GM19099 (cell line): ENCODE measurements around the gene SMYD5.
A peak's percentile ranks its signal among the peaks of the same experiment; 100 is the strongest.

Experiments
- POLR2A ChIP-seq: IDR thresholded peaks from 3 replicates; pipeline ENCODE4 v1.6.1; 2011; ENCODE audit warnings: low read depth; ENCODE audit not compliant: insufficient read length; ENCODE audit errors: extremely low read depth

Gene SMYD5

DNA sequence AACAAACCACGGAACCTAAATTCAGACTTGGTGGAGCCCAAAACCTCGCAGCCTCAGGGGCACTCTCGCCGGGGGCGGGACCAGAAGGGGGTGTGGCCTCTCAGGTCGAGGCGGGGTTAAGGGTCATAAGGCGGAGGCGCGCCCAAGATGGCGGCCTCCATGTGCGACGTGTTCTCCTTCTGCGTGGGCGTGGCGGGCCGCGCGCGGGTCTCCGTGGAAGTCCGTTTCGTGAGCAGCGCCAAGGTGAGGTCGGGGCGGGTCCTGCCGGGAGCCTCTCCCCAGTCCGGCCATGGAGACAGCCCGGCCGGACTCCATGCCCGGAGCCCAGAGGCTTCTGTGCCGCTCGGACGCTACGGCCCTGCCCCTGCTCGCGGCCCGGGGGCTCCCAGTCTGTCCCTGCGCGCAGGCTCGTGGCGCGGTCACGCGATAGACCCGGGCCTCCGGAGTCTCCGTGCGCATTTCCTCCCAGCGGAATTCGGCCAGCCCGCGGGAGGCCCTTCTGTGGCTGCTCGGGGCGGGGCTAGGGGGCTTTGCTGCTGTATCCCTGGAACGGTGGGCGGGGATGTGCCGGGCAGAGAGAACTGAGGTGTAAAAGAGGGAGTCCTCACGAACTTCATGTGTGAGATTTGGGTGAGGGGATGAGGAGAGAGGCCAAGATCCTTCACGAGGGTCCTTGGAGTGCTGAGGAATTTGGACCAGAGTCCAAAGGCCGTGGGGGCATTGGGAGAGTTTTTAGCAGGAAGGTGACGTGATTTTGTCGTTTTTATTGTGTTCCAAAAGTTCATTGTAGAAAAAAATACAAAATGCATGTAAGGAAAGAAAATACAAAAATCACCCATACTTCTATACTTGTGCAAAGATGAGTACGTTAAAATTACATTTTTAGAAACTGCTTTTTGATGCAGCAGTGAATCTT, at the start of gene SMYD5:
Gene SMYD5, plus strand, starts transcription at position 126 of the 916 bp plus-strand sequence. Its CDS starts 22 bp downstream, at position 148.
- peak; percentile 77 for TF ChIP-seq POLR2A

DNA sequence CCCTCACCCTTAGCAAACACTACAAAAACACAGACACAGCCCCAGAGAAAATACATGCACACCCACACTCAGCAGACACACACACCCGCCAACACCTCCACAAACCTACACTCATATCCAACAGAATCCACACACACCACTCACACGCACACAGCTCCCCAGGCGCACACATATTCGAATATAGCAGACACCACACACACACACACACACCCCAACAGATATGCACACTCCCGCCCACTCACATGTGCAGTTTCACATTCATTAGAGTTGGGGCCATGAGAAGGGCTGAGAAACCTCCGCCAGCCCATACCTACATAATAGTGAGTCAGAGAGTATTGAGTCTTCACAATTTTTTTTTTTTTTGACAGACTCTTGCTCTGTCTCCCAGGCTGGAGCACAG, 41.1 kb upstream of the SMYD5 start:
- TF ChIP-seq POLR2A: no peak

DNA sequence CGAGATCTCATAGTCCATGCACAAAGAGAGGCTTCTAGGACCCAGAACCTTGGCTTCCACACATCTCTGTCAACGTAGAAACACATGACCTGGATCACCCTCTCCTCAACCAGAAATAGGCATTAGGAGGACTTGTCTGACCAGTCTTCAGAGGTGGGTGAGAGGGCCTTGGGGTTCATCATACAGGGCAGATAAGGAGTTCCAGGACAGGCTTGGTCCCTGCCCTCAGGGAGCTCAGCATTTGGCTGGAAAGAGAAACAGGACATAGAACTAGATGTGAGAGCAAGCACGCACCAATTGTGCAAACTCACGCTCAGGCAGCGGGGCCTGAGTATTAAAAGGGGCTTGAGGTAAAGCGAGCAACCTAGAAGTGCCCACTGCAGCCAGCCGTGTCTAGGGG, 40.3 kb upstream of the SMYD5 start:
- no peak for TF ChIP-seq POLR2A

DNA sequence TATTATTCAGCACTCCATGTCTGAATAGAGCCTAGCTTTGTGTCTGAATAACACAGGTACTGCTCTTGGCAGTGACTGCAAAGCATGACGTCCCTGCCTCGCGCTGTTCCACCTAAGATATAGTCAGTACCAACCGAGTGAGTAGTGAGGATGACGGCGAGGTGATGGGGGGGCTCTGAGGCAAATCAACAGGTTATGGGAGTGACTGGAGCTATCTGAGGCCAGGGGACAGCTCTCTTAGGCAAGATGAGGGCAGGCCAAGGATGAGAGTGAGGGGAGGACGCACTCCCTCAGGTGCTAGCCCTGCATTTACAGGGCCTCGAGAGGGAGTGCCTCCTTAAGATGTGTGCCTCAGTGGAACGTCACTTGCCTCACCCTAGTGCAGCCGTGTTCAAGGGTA, 39.8 kb upstream of the SMYD5 start:
- TF ChIP-seq POLR2A: no peak

DNA sequence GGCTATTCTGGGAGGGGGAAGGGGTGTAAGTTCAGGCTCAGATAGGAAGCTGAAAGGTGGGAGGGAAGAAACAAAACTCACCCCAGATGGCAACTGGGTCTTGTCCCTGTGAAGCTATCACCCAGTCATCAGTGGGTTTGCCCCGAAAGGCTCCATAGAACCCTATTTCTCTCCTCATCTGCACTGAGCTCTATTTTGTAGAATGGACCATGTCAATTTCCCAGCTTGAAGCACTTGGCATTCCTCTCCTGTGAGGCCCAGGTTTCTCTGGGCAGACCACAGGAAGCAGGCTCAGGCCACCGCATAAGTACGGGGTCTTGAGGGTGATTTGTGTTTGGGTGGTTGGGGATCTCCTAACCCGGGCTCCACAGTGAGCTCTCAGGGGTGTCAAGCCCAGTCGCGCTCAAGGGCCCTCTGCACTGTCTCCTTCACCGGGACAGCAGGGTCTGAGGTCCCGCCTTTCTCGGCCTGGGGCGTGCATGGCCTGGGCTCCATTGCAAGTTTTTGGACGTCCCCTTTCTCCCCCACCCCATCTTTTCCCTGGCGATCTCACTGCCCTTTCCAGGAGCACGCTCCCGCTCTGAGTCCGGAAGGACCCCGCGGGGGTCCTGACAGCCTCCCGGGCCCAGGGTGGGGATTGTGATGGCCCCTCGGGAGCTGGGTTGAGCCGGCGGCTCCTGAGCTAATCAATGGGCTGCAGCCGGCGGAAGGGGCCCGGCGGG, 38.9 kb upstream of the SMYD5 start:
- no peak for TF ChIP-seq POLR2A

DNA sequence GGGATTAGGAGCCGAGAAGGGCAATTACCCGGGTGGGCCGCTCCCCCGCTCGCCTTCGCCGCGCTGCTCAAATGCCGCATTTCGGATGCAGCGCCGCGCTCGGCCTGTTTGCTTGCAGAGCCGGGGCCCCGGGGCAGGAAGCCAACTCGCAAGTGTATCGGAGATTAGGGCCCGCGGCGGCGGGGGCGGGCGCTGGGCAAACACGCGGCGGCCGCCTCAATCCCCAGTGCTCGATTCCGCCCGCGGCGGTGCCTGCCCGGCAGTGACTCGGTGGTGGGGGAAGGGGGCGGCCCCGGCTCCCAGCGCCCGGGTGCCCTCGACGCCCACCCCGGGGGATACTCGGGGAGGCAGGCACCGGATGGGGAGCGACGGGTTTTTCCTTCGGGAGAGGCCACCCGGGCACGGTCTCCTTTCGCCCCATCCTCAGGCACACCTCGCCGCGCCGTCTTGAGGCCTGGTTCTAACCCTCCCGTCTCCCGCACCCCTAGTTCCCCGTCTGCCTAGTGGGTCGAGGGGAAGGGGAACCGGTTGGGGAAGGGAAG, 38.3 kb upstream of the SMYD5 start:
- no peak for TF ChIP-seq POLR2A

DNA sequence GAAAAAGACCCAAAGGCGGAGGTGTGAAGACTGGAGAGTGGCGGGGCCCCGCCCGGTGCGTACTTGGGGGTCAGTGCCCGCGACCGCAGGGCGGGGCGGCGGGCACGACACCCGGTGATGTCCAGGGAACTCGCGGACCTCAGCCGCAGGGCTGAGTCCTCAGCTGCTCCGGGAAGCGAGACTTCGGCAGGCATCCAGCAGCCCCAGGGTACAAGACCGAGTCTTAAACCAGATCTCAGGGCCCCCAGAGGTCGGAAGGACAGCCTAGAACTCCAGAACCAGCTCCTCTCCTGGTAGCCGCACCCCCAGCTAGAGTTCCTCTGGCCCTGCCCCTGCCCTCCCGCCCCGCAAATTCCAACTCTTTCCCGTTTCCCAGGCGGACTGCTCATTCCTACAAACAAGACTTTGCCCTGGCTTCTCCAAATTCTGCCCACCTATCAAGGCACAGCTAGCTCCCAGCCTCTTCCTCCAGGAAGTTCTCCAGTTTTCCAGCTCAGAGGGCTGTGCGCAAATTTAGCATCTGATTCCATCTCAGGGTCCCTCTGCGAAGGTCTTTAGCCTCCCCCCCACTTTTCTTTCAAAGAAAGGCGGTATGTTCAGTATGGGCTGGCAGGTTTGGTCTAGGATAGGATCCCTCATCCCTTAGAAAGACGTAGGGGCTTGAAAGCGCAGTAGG, 37.7 kb upstream of the SMYD5 start:
- no peak for TF ChIP-seq POLR2A

DNA sequence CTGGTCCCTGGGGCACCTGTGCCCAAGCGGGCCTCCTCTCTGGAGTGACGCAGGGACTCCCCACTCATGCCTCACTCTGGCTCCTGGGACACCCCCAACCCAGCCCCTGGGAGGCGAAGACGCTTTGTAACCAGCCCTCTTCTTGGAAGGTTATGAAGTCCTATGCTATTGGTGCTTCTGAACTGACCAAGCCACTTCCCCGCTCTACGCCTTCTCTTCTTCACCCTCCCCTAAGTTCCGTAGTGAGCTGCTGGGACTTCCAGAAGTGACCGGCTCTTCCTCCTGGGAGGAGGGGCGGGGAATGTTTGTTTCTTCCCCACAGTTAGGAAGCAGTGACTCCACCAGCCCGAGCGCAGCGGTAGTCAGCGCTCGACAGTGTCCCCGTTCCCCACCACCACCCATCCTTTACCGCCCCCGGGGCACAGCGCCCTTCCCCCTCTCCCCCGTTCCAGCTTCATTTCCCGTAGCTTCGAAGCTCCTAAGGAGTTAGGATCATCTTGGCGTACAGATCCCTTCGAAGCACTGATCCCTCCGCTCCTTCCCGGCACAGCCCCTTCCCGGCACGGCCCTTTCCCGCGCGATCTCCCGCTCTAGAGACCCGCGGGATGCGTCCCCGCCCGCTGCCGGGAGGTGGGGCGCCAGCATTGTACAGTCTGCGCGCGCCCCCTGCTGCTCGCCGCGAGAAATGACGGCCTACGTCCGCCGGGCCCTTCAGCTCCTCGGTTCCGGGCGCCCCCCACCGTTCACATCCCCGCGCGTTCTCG, 37.0 kb upstream of the SMYD5 start:
- TF ChIP-seq POLR2A: no peak

DNA sequence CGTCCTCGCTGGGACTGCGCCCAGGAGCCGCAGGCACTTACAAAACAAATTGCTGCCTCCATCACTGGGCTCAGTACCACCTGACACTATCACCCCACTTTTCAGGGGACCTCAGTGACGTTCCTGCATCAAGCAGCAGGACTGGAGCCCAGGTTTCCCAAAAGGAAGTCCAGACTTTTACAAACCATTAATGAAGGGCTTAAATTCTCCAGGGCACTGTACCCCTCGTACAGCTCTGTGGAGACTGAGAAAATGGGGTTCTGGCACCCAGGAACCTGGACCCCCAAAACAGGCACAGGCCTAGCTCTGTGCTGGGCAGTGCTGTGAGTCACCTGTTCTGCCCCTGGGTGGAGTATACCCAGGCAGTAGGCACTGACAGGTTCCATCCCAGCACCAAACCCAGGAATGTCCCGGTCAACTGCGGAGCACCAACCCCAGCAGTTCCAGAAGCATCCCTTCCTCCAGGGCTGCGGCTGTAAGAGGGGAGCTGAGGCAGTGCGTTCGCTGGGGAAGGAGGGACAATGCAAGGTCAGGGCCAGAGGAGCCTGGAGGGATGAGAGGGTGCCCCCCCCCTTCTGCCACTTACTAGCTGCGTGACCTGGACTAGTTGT, 36.3 kb upstream of the SMYD5 start:
- TF ChIP-seq POLR2A: no peak

DNA sequence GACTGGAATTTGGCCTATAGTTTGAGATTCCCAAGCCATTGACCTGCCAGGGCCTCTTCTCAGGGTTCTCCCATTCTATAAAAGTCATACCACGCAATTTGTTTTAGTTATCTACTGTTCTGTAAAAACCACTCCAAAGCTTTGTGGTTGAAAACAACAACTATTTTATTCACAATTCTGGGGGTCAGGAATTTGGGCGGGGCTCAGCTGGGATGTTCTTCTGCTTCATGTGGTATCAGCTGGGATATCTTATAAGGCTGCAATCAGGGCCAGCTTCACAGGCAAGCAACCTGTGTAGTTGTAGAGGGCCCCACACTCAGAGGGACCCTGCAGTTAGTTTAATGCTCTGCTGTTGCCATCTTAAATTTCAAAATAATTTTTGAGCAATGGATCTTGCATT, 28.1 kb upstream of the SMYD5 start:
- TF ChIP-seq POLR2A: no peak

DNA sequence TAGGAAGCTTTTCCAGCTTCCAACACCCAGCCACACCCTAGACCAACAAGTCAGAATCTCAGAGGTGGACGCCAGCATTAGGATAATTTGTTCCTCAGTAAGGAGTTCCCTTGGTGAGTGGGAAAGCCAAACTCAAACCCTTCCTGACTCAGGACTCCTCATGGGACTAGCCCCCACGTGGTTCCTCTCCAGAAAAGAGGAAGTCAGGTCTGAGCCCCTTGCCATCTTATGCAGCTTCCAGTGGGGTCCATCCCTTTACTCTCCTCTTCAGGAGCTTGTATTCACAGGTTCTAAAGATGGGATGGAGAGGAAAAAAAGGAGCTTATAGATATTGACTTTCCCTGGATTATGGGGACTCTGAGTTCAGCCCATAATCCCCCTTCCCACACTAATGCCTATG, 26.5 kb upstream of the SMYD5 start:
- no peak for TF ChIP-seq POLR2A

DNA sequence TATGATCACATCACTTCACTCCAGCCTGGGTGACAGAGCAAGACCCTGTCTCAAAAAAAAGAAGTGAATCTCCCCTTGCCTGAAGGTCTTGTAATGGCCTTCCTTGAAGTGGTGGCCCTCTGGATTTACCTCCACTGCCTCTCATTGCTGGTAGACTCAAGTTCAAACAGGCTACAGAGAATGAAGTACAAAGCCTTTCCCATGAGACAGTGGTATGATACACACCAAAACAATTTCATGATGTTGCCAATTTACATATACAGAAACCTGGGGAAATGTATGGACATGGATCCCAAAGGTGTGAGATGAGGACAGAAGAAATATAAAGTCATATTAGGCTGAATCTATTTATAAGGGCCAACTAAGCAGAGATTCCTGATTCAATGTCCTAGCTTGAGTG, 16.5 kb upstream of the SMYD5 start:
- TF ChIP-seq POLR2A: no peak

DNA sequence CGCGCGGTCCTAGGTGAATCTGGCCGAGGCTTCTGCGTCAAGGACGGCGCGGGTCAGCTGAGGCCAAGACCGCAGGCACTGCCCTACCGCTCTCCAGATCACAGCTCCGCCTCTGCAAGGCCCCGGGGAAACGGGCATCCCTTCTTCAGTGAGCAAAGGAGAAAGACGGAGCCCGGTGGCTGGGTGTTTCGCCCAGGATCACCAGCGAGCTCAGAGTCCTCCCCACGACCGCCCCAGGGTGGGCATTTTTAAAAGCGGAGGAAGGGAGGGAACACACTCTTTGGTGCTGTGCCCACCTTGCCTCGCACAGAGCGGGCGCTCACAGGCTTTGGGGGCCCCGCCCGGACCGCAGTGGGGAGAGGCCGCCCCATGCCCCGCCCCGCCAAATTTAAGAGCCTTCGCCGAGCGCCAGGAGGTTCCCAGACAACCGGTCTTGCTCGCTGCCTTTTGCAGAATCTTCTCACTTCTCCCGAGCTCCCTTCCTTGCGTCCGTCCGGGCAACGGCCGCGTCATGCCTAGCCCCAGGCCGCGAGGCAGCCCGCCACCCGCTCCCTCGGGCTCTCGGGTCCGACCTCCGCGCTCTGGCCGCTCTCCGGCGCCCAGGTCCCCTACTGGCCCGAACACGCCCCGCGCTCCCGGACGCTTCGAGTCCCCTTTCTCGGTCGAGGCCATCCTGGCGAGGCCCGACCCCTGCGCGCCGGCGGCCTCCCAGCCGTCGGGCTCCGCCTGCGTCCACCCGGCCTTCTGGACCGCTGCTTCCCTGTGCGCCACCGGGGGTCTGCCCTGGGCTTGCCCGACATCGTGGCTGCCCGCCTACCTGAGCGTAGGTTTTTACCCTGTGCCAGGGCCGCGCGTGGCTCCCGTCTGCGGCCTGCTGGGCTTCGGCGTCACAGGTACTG, 11.6 kb upstream of the SMYD5 start, which contains the start of gene NOTO:
Gene NOTO, plus strand, starts transcription at position 419 of the 899 bp plus-strand sequence. Its CDS starts 93 bp downstream, at position 512.
- TF ChIP-seq POLR2A: no peak

DNA sequence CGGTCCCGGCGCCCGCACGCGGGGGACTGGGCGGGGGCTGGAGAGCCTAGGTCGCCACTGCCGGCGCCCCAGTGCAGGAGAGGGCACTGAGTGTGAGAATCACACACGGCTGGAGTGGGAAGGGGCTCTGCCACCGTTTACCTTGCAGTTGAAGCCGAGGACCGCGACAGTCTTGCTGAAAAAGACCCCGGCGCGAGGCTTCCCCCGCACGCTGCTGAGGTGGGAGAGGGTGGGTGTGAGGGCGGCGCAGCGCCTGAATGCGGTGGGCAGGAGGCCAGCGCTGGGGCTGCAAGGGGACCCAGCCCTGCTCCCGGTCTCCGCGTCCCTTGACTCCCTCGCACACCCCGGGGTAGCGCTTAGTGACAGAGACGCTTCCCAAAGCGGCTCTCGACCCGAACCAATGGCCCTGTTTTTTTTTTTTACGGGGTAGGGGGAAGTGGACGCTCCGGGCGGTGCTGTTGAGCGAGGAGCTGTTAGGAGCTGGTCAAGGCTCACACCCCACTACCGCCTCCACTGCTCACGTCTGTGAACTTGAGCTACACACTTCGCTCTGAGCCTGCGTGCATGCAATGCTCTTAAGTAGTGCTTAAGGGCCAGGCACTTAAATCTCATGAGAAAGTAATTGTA, 10.9 kb upstream of the SMYD5 start:
- no peak for TF ChIP-seq POLR2A
